Measurements from ENCODE around the gene EYS.

The EYS gene

GRCh38 chr6:65231616-65232015 lies 475.4 kb downstream of the EYS start:
- Histone ChIP-seq H3K27me3 (ENCODE audit: insufficient read depth, insufficient read length) (no peaks in the 10 kb centered on the region), H3K9ac (ENCODE audit: insufficient read length, low read depth) (no peak overlapping the region), H3K36me3 (ENCODE audit: insufficient read depth, insufficient read length, low read length) (no peaks in the 10 kb centered on the region), H3K9me3 (ENCODE audit: insufficient read depth, low read length) (no peaks in the 10 kb centered on the region), H3K4me1 (ENCODE audit: insufficient read depth, insufficient read length) (no peaks in the 10 kb centered on the region), H3K4me3 (ENCODE audit: insufficient read length, low read depth) (no peak overlapping the region)
- no peak for TF ChIP-seq YY1 (IDR thresholded peaks at IDR 0.05; ENCODE audit: insufficient read depth, insufficient read length)
- no peak for DNase-seq (ENCODE audit: low read depth, low spot score)

GRCh38 chr6:65229825-65230224 lies 477.2 kb downstream of the EYS start:
- DNase-seq (ENCODE audit: low read depth, low spot score), result no peak
- TF ChIP-seq ZNF274 (IDR thresholded peaks at IDR 0.05; ENCODE audit: low read depth, low read length), result no peak
- TF ChIP-seq SUZ12 (IDR thresholded peaks at IDR 0.05; ENCODE audit: extremely low read depth, insufficient read depth, insufficient read length), result no peak
- no peak for TF ChIP-seq YY1 (IDR thresholded peaks at IDR 0.05; ENCODE audit: insufficient read depth, insufficient read length)
- no peak overlapping the region for H3K9ac ChIP-seq (ENCODE audit: insufficient read length, low read depth)
- H3K4me1 ChIP-seq (ENCODE audit: insufficient read depth, insufficient read length), result no peaks in the 10 kb centered on the region
- H3K9me3 ChIP-seq (ENCODE audit: insufficient read depth, low read length), result no peaks in the 10 kb centered on the region
- H3K27me3 ChIP-seq (ENCODE audit: insufficient read depth, insufficient read length), result no peaks in the 10 kb centered on the region
- H3K36me3 ChIP-seq (ENCODE audit: insufficient read depth, insufficient read length, low read length), result no peaks in the 10 kb centered on the region
- H3K4me3 ChIP-seq (ENCODE audit: insufficient read length, low read depth), result no peak overlapping the region

- Histone ChIP-seq H3K36me3 (ENCODE audit: insufficient read depth, insufficient read length, low read length) (no peaks in the 10 kb centered on the region), H3K4me1 (ENCODE audit: insufficient read depth, insufficient read length) (no peaks in the 10 kb centered on the region), H3K4me3 (ENCODE audit: insufficient read length, low read depth) (no peak overlapping the region), H3K27me3 (ENCODE audit: insufficient read depth, insufficient read length) (no peaks in the 10 kb centered on the region), H3K9me3 (ENCODE audit: insufficient read depth, low read length) (peaks cover 9% of the 10 kb centered on the region; the same call in 1 of the 2 replicates), H3K9ac (ENCODE audit: insufficient read length, low read depth) (no peak overlapping the region)
- no peak for DNase-seq (ENCODE audit: low read depth, low spot score)
- TF ChIP-seq SUZ12 (IDR thresholded peaks at IDR 0.05; ENCODE audit: extremely low read depth, insufficient read depth, insufficient read length) (no peak), YY1 (IDR thresholded peaks at IDR 0.05; ENCODE audit: insufficient read depth, insufficient read length) (no peak), ZNF274 (IDR thresholded peaks at IDR 0.05; ENCODE audit: low read depth, low read length) (no peak)
Observed at GRCh38 chr6:65221153-65221552, 485.9 kb downstream of the EYS start.

GRCh38 chr6:65202738-65203137 lies 504.3 kb downstream of the EYS start:
- TF ChIP-seq YY1 (IDR thresholded peaks at IDR 0.05; ENCODE audit: insufficient read depth, insufficient read length) (no peak), SUZ12 (IDR thresholded peaks at IDR 0.05; ENCODE audit: extremely low read depth, insufficient read depth, insufficient read length) (no peak), ZNF274 (IDR thresholded peaks at IDR 0.05; ENCODE audit: low read depth, low read length) (no peak)
- no peak for DNase-seq (ENCODE audit: low read depth, low spot score)
- no peak overlapping the region for H3K9ac ChIP-seq (ENCODE audit: insufficient read length, low read depth)
- no peaks in the 10 kb centered on the region for H3K27me3 ChIP-seq (ENCODE audit: insufficient read depth, insufficient read length)
- no peaks in the 10 kb centered on the region for H3K4me1 ChIP-seq (ENCODE audit: insufficient read depth, insufficient read length)
- no peaks in the 10 kb centered on the region for H3K36me3 ChIP-seq (ENCODE audit: insufficient read depth, insufficient read length, low read length)
- H3K9me3 ChIP-seq (ENCODE audit: insufficient read depth, low read length), result no peaks in the 10 kb centered on the region
- H3K4me3 ChIP-seq (ENCODE audit: insufficient read length, low read depth), result no peak overlapping the region

GRCh38 chr6:65199683-65200082 lies 507.3 kb downstream of the EYS start:
- H3K9me3 ChIP-seq (ENCODE audit: insufficient read depth, low read length), result no peaks in the 10 kb centered on the region
- H3K27me3 ChIP-seq (ENCODE audit: insufficient read depth, insufficient read length), result no peaks in the 10 kb centered on the region
- H3K4me3 ChIP-seq (ENCODE audit: insufficient read length, low read depth), result no peak overlapping the region
- H3K9ac ChIP-seq (ENCODE audit: insufficient read length, low read depth), result no peak overlapping the region
- no peaks in the 10 kb centered on the region for H3K36me3 ChIP-seq (ENCODE audit: insufficient read depth, insufficient read length, low read length)
- no peak for TF ChIP-seq ZNF274 (IDR thresholded peaks at IDR 0.05; ENCODE audit: low read depth, low read length)
- H3K4me1 ChIP-seq (ENCODE audit: insufficient read depth, insufficient read length), result no peaks in the 10 kb centered on the region
- no peak for DNase-seq (ENCODE audit: low read depth, low spot score)

GRCh38 chr6:65199121-65199520 lies 507.9 kb downstream of the EYS start:
- TF ChIP-seq ZNF274 (IDR thresholded peaks at IDR 0.05; ENCODE audit: low read depth, low read length) (no peak), YY1 (IDR thresholded peaks at IDR 0.05; ENCODE audit: insufficient read depth, insufficient read length) (no peak), SUZ12 (IDR thresholded peaks at IDR 0.05; ENCODE audit: extremely low read depth, insufficient read depth, insufficient read length) (no peak)

GRCh38 chr6:65191471-65191870 lies 515.6 kb downstream of the EYS start:
- no peak overlapping the region for H3K4me3 ChIP-seq (ENCODE audit: insufficient read length, low read depth)
- TF ChIP-seq ZNF274 (IDR thresholded peaks at IDR 0.05; ENCODE audit: low read depth, low read length) (no peak), SUZ12 (IDR thresholded peaks at IDR 0.05; ENCODE audit: extremely low read depth, insufficient read depth, insufficient read length) (no peak), YY1 (IDR thresholded peaks at IDR 0.05; ENCODE audit: insufficient read depth, insufficient read length) (no peak)
- no peak overlapping the region for H3K9ac ChIP-seq (ENCODE audit: insufficient read length, low read depth)
- no peaks in the 10 kb centered on the region for H3K9me3 ChIP-seq (ENCODE audit: insufficient read depth, low read length)
- H3K27me3 ChIP-seq (ENCODE audit: insufficient read depth, insufficient read length), result no peaks in the 10 kb centered on the region
- DNase-seq (ENCODE audit: low read depth, low spot score), result no peak
- H3K4me1 ChIP-seq (ENCODE audit: insufficient read depth, insufficient read length), result no peaks in the 10 kb centered on the region
- no peaks in the 10 kb centered on the region for H3K36me3 ChIP-seq (ENCODE audit: insufficient read depth, insufficient read length, low read length)

More at GRCh38 chr6:65199121-65199520, 507.9 kb downstream of the EYS start:
- DNase-seq (ENCODE audit: low read depth, low spot score), result no peak
- Histone ChIP-seq H3K4me3 (ENCODE audit: insufficient read length, low read depth) (no peak overlapping the region), H3K36me3 (ENCODE audit: insufficient read depth, insufficient read length, low read length) (no peaks in the 10 kb centered on the region), H3K27me3 (ENCODE audit: insufficient read depth, insufficient read length) (no peaks in the 10 kb centered on the region), H3K9ac (ENCODE audit: insufficient read length, low read depth) (no peak overlapping the region), H3K9me3 (ENCODE audit: insufficient read depth, low read length) (no peaks in the 10 kb centered on the region), H3K4me1 (ENCODE audit: insufficient read depth, insufficient read length) (no peaks in the 10 kb centered on the region)
